HG03103 (cell line): ENCODE results near the gene EFHC1.

Experiments
- ATAC-seq: cut with Tn5 transposase; IDR thresholded peaks from one replicate; pipeline ENCODE4 v1.9.1; 2021; ENCODE audit warnings: low read depth; ENCODE audit not compliant: unreplicated experiment

EFHC1 gene

DNA sequence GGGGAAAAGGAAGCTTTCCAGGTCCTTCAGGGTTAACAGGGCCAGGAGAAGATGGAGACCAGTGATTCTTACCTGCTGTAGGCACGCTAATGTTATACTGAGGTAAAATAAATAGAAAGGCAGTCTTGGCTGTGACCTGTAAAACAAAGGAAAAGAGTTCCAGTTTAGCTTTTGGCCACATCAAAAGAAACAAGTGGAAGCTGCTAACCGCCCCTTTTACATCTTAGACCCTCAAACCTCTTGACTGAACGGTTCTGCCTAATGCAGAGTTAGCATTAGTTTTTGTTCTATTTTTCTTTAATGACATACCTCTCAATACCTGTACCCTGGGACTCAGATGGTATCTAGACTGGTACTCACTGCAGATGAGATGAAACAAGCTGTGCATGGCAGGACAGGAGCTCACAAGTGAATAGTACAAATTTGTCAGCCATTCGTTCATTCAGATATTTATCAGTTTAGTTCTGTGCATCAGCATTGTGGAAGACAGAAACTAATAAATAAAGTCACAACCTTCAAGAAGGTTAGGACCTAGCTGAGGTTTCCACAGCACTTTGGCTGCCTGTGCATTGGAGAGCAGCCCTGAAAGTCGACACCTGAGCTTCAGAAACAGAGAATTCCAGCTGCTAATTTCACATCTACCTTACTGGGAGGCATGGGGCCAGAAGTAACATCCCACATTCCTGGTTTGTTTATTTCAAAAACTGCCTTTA, 115.7 kb downstream of the EFHC1 start:
- no peak for ATAC-seq

DNA sequence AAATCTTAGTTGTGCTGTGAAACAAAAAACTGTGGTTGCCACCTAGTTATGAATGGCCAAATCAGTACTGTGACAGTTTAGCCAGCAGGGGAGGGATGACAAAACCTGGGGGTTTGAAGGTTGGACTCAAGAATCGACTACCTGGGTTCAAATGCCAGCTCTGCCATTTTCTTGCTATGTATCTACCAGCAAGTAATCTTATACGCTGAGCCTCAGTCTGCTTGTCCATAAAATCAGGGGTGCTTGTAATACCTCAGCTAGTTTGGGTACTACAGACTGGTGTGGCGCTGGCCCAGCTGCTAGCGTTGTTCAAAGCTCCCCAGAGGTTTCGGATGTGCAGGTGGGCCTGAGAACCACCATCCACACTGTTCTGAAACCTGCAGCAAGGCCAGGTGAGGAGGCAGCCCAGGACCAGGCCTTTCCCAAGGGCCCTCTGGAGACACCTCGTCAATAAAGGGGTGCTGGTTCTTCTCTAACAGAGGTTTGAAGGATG, 116.3 kb downstream of the EFHC1 start:
- ATAC-seq: peak; percentile 36

DNA sequence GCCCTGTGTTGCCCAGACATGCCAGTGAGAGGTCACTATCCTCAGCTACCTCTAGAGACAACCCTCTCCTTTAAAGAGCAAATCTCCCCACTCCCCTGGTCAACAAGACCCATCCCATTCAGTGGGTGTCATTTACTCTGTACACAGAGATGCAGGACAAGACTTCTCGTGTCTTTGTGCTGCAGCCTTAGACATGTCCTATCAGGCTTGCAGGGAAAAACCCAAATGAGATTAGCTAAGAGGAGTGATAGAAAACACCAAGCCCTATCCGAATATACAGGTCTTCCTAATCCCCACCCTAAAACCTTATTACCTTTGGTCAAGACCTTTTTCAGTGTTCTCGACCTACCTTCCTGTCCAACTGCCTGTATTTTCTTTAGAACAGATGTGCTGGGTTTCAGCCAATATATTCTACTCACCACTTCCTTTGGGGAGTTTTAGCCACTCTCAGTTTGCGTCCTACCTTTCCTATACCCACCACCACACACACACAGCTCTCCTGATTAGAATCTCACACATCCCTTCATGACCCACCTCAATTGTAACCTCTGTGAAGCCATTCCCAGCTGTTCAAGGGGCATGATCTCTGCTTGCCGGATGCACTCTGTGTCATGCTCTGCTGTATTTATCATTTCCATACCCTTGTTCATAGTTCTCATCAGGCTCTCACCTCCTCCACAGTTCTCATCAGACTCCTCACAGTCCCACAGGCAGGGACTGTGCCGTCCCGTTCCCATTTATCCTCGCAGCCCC, 117.0 kb downstream of the EFHC1 start:
- peak; percentile 49 for ATAC-seq

DNA sequence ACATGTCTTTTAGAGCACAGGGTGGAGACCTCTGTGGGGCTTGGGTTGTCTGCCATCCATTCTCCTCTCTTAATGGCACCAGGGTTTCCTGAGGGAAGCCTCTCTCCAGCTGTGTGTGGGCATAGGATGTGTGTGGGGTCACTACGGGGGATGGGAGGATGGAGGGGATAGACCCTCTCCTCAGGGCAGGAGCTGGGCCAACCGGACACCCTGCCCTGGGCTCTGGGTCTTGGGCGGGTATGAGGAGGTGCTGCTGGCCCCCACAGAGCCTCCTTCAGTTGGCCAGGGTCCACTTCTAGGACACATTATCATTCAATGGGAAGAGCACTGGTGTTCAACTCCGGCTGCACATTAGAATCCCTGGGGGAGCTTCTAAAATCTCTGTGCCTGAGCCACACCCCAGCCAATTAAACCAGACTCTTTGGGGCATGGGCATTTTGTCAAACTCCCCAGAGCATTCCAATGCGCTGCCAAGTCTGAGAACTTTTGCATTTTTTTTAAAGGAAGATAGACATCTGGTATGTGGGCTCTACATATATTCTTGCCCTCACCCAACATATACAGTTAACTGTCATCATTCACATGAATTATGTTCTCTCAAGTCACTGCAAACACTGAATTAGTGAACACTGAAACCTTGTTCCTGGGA, 118.2 kb downstream of the EFHC1 start:
- ATAC-seq: no peak

DNA sequence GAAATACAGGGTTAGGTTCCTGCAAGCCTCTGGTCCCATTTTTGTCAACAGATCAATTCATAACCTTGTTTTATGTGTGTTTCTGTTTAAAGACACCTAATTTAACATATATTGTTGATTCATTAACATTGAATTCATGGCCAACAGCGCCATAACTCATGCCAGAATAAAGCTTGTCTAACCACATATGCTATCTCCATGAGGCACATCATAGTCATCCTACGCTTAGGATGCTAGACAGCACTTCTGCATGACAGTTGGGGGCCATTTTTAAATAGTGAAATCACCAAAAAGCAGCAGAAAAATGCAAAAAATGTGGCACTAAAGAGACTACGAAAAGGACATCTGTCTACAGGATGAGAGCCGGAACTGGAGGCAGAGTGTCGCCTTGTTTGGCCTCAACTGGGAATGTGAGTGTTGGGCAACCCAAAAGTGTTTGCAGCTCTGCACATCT, 118.8 kb downstream of the EFHC1 start:
- ATAC-seq: no peak

DNA sequence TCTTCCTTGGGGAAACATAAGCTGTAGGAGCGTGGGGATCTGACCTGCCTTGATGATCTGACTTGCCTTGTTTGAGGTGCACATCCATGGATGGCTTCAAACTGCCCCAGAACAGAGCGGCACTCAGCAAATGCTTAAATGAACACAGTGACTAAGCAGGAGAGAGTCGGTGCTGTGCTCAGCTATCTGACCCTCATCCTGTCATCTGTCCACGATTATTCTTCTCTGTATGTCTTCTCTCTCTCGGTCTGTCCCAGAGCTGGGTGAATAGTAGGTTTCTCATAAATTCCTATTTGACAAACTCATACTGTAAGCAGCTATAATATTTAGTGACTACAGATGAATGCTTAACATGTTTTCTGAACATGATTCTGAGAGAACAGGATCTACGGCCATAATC, 119.5 kb downstream of the EFHC1 start:
- no peak for ATAC-seq

DNA sequence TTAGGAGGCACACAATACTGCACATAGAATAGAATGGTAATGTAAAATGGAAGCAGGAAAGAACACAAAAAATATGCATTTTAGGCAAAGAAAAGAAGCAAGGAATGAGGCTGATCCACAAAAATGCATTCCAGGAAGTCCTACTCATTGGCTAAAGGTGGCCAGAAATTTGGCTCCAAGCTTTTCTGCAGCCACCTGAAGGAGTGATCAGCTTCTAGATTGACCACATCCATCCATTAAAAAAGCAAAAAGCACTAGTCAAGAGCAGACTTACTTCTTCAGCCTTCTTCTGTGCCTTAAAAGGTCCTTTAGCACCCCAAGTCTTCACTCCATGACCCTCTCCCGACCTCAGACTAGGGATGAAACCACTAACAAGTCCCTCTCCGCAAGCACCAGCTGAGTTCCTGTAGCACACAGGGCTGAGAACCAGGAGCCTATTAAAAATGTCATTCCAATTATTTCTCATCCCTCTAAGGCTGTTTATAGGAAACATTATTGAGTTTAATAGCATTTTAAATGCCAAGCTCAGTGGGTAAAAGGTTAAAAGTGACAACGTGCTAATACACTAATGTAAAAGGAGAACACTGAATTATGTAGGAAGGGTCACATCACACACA, 120.3 kb downstream of the EFHC1 start:
- no peak for ATAC-seq

DNA sequence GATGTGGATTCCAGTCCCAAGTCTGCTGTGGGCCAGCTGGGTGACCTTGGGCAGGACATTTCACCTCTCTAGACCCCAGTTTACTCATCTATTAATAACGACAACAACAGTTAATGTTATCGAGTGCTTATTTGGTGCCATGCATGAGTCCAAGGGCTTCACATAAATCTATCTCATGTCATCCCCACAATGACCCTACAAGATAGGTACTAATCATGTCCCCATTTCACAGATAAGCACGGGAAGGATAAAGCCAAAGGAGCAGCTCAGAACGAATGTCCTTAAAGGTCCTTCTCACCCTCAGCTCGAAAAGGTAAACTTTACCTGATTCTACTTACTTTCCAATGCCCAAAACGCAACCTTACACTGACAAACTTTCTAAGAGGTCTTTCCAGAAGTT, 121.0 kb downstream of the EFHC1 start:
- ATAC-seq: no peak

DNA sequence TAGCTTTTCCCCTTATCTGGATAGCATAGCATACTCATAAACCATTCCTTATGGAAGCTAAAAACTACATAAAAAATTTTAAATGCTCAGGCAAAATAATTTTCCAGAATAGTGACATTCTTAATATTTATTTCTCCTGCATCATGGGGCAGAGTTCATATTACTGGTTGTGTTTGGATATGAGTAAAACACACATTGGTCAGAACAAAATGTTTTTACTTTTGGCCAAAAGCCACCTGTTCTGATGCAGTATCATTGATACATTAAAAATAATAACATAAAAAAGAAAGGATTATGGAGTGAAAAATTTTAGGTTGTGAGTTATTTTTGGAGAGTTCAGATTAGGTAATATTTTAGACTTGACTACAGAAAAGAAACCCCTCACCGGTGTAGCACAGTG, 123.1 kb downstream of the EFHC1 start:
- ATAC-seq: no peak

DNA sequence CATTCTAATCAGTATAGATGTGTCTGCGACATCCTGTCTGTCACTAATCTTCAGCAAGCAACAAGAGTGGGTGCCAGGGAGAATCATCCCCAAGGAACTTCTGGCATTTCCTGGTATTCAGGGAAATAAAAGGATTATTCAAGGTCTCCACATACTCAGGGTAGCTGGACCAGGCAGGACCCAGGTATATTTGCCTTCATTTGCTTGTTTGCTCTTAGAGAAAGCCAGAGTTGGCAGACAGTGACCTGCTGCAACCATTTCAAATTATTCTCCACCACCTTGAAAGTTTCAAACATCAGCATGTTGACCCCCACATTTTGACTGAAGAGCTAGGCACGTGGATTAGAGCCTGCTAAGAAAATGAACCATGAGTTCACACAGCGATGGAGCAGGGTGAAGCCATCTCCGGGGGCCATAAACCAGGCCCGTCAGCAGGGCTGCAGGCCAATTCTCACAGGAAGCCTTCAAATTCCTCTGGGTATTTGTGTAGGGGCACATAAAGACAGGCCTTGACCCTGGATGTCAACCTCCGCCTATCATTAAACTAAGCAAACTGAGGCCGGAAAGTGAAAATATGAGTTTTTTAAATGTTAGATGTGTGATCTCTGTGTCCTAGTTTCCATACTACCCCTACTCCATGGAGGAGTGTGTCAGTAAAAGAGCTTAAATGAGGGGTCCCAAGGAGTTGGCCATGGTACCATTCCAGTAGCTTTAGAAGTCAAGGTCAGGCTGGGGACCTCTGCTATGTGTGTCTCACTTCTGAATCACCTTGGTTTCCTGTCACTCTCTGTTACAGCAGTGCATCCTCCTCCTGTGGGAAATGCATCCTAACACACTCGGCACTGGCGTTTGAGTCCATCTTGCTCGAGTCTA, 123.8 kb downstream of the EFHC1 start:
- no peak for ATAC-seq

DNA sequence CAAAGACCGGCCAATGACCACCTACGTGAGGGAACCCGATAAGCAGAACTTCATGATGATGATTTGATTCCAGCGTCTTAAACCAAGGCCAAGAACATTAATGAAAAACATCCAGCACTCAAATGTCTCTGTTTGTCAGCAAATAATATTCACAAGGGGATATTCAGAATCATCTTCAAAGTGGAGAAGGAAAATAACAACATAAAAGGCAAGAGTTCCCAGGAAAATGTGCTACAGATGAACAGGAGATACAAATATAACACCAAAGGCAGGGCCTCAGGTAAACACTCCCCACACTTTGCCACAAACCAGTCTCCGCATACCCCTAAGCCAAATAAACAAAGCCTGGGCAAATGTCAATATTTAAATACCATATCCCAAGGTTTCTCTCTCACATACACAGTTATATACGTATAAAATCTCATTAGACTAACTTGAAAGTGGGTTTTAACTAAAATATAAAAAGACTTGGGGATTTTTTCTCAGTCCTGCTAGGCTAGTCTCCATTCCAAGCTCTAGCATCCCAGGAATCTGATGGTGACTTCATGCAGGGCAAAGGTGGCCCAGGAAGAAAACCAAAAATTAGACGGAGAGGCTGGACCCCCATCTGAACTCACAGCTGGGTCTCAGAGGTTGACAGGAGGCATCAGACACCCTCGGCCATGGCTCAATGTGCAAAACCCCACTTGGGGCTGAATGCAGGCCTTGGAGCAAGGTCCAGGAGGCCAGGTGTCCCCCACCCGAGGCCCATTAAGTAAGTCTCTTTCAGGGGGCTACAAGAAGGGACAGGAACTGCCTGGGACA, 124.7 kb downstream of the EFHC1 start:
- ATAC-seq: no peak

DNA sequence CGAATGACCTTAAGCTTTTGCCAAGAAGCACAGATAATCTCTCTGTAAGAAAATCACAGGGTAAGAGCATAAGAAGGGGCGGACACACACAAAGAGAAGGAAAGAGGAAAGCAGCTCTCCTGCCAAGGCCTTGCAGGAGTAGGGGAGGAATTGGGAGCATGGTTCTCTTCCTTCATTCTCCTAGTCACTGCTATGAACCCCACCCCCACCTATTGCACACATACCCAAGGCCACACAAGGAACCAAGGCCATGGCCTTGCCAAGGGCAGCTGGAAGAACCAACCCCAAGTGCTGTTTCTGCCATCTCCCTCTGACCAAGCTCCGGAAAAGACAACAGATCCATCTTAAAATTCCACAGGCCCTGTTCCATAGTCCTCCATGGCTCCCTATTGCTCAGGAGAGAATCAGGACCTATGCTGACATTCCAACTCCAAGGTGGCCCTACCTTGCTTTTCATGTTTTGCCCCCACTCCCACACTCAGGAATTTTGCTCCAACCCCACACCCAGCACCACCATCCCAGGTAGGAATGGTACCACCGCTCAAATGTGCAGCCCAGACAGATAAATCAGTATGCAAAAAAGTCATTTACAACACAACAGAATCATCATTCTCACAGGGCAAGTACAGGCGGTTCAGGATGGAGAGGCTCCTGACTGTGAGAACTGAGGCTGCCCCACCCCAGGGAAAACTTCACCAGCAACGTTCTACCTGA, 125.4 kb downstream of the EFHC1 start:
- no peak for ATAC-seq

DNA sequence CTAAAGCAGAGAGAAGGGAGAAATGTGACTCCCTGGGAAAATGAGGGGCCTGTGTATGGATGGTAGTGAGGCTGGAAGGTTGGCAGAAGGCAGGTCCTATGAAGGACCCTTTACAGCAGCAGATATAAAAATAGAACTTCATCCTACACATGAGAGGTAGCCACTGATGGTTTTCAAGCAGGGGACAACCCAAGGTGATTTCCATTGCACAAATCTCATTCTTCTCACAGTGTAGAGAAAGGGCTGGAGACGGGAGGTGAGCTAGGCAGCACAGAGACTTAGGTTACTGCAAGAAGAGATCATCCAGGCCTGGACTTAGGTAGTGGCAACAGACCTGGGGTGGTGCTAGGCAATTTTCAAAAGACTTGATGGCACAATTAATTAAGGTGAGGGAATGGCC, 126.0 kb downstream of the EFHC1 start:
- no peak for ATAC-seq

DNA sequence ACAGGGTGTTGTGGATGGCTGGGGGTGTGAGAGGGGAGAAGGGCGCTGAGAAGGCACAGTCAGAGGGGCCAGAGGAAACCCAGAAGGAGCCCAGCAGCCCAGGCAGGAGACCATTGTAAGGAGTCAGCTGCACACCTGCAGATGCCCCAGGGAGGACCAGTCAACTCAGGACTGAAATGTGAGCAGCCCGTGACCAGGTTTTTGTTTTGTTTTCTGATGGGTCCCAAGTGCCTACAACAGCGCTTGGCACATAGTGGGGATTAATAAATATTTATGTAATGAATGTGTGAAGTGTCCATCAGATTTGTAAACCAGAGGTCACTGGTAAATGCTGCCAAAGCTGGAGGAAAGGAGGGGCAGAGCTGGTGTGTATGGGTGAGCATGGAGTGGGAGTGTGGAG, 126.5 kb downstream of the EFHC1 start:
- peak; percentile 76 for ATAC-seq

DNA sequence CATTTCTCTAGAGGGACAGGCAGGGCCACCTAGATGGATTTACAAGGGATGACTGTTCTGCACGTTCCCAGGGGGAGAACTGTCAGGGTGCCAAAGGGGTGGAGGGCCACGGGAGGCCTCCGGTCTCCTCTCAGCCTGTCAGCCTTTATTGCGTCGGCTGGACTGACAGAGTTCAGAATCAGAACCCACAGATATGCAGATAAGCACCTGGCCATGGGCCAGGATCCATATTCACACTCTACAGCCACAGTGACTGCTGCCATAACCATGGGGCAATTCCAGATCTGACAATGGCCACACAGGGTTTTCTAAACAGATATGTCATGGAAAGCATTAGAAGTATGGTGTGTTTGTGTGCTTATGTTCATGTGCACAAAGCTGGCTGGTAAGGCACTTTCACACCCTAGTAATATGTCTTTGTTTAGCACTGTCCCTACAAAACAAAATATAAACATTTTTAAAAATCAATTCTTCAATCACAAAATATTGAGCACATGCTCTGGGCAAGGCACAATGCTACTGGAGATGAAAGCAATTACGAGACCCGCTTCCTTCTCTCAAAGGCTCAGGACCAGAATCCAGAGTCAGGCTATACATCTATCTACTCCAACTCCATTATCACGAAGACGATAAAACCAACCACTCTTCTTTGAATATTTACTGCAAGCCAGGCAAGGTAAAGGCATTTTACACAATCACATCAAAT, 127.7 kb downstream of the EFHC1 start:
- ATAC-seq: no peak

DNA sequence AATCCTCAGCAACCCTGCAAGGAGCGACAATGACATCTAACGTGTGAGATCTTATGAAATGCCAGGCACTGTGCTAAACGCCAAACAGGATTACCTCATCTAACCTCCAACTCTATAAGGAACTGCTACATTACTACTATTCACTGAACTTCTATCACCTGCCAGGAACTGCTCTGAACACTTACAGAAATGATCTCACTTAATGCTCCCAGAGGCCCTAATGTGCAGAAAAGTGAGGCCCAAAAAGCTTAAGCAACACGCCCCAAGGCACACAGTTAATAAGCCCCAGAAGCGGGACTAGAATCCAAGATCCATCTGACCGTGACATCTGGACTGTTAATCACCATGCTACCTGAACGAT, 128.2 kb downstream of the EFHC1 start:
- ATAC-seq: no peak

DNA sequence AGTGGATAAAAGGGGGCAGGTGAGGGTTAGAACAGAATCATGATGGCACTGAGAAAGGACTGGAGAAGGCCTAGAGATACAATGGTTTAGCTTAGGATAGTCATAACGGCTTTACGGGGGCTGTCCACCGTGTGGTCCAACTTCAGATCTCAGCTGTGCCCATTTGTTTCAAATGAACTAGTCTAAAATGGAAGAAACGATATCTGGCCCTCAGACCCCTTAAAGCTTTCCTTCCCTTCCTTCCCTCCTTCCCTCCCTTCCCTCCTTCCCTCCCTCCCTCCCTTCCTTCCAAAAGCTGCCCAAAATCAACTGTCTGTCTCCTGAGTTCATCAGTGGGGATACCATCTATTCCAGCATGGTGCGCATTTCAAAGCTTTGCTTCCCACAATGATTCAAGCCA, 128.9 kb downstream of the EFHC1 start:
- no peak for ATAC-seq

DNA sequence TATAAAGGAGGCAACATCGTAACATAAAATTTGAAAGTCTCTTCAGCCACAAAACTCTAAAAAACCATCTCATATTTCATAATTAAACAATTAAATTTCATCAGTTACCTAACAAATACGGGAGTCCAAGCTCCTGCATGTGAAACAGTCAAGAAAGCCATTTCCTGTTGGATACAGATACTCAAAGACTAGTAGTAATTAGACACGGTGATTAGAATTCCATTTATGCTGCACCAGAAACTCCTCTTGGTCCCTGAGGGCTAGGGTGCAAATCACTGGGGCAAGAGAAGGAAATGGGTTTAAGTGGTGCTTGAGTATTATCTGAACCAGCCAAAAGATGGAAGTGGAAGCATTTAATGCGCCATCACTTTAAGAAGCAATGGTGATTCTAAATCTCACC, 129.3 kb downstream of the EFHC1 start:
- no peak for ATAC-seq
